HepG2 (cell line): ENCODE results near the gene ZXDC. TPM values are rescaled to one million over a fixed set of nuclear protein-coding genes. Genes with fewer than 3 reads are reported as not detected.

ENCODE experiments used
- ATF1 ChIP-seq: IDR thresholded peaks from 2 replicates; pipeline ENCODE4 v1.6.1; 2016; ENCODE audit warnings: mild to moderate bottlenecking, control low read depth
- ERF ChIP-seq: IDR thresholded peaks from 2 replicates; pipeline ENCODE4 v1.6.1; 2018; ENCODE audit warnings: missing biosample characterization, missing genetic modification reagents
- FOSL2 ChIP-seq: sonication (generic); formaldehyde crosslinking; IDR thresholded peaks from 2 replicates; pipeline ENCODE4 v1.4.0; 2020; ENCODE audit warnings: missing genetic modification reagents
- GZF1 ChIP-seq: sonication (generic); formaldehyde crosslinking; IDR thresholded peaks from 2 replicates; pipeline ENCODE4 v1.5.1; 2020; ENCODE audit warnings: mild to moderate bottlenecking, missing genetic modification reagents
- HES4 ChIP-seq: sonication (generic); formaldehyde crosslinking; IDR thresholded peaks from 2 replicates; pipeline ENCODE4 v1.9.0; 2021; ENCODE audit warnings: mild to moderate bottlenecking, missing genetic modification reagents, borderline replicate concordance
- HIVEP1 ChIP-seq: sonication (generic); formaldehyde crosslinking; IDR thresholded peaks from 2 replicates; pipeline ENCODE4 v1.4.0; 2020; ENCODE audit warnings: mild to moderate bottlenecking, missing genetic modification reagents
- NCOA1 ChIP-seq: sonication (generic); formaldehyde crosslinking; IDR thresholded peaks from 2 replicates; pipeline ENCODE4 v1.9.0; 2021; ENCODE audit warnings: missing genetic modification reagents
- PCBP2 ChIP-seq: fragments of 200-400 bp; formaldehyde crosslinking; optimal IDR thresholded peaks from 2 replicates; pipeline ENCODE3; 2018; ENCODE audit warnings: low read length, low read depth; ENCODE audit not compliant: poor library complexity, severe bottlenecking
- PTBP1 ChIP-seq: fragments of 200-400 bp; formaldehyde crosslinking; IDR thresholded peaks from 2 replicates; pipeline ENCODE4 v1.6.1; 2018; ENCODE audit warnings: low read length, low read depth; ENCODE audit not compliant: poor library complexity, severe bottlenecking
- SALL1 ChIP-seq: sonication (generic); formaldehyde crosslinking; IDR thresholded peaks from 2 replicates; pipeline ENCODE4 v1.8.0; 2022; ENCODE audit warnings: mild to moderate bottlenecking, missing genetic modification reagents
- SMAD1 ChIP-seq: sonication (generic); formaldehyde crosslinking; IDR thresholded peaks from 2 replicates; pipeline ENCODE4 v1.4.0; 2020; ENCODE audit warnings: missing genetic modification reagents, low read depth, mild to moderate bottlenecking, borderline replicate concordance
- SP4 ChIP-seq: sonication (generic); formaldehyde crosslinking; IDR thresholded peaks from 2 replicates; pipeline ENCODE4 v1.8.1; 2023; ENCODE audit warnings: mild to moderate bottlenecking, missing genetic modification reagents
- TBX2 ChIP-seq: sonication (generic); formaldehyde crosslinking; IDR thresholded peaks from 2 replicates; pipeline ENCODE4 v1.5.0; 2020; ENCODE audit warnings: missing genetic modification reagents, mild to moderate bottlenecking, borderline replicate concordance
- TOPORS ChIP-seq: sonication (generic); formaldehyde crosslinking; IDR thresholded peaks from 2 replicates; pipeline ENCODE4 v1.8.0; 2023; ENCODE audit warnings: mild to moderate bottlenecking, missing genetic modification reagents
- ZBTB38 ChIP-seq: sonication (generic); formaldehyde crosslinking; IDR thresholded peaks from 2 replicates; pipeline ENCODE4 v1.5.1; 2020; ENCODE audit warnings: mild to moderate bottlenecking, missing genetic modification reagents
- ZBTB7B ChIP-seq: sonication (generic); formaldehyde crosslinking; IDR thresholded peaks from 2 replicates; pipeline ENCODE4 v1.4.0; 2020; ENCODE audit warnings: missing genetic modification reagents
- ZFAT ChIP-seq: sonication (generic); formaldehyde crosslinking; conservative IDR thresholded peaks from 2 replicates; pipeline ENCODE4 v1.8.1; 2023; ENCODE audit warnings: missing genetic modification reagents, inconsistent platforms
- ZNF10 ChIP-seq: sonication (generic); formaldehyde crosslinking; IDR thresholded peaks from 2 replicates; pipeline ENCODE4 v1.4.0; 2020; ENCODE audit warnings: mild to moderate bottlenecking, low read depth, missing genetic modification reagents, borderline replicate concordance
- ZNF143 ChIP-seq: sonication (generic); formaldehyde crosslinking; IDR thresholded peaks from 2 replicates; pipeline ENCODE4 v1.4.0; 2020; ENCODE audit warnings: missing genetic modification reagents
- ZNF275 ChIP-seq: sonication (generic); formaldehyde crosslinking; IDR thresholded peaks from 2 replicates; pipeline ENCODE4 v1.8.0; 2022; ENCODE audit warnings: missing genetic modification reagents, mild to moderate bottlenecking, inconsistent platforms, borderline replicate concordance
- ZNF614 ChIP-seq: IDR thresholded peaks from 2 replicates; pipeline ENCODE4 v1.6.1; 2018; ENCODE audit warnings: missing biosample characterization, missing genetic modification reagents, inconsistent platforms, borderline replicate concordance
- ZNF75D ChIP-seq: sonication (generic); formaldehyde crosslinking; IDR thresholded peaks from 2 replicates; pipeline ENCODE4 v1.8.1; 2023; ENCODE audit warnings: missing genetic modification reagents, mild to moderate bottlenecking, borderline replicate concordance
- polyA plus RNA-seq, 8 experiments: library from polyadenylated mRNA; depleted of rRNA in 3 of 8; stranded (reverse) in 7 of 8; unstranded in 1 of 8; fragments of >200 nt; fragmentation: Illumina TruSeq in 4 of 8; extraction: Trizol in 4 of 8; gene quantifications; 2 replicates each; pipeline versions ENCODE4 v1.2.1 to v1.2.3, GENCODE V29; 2011 to 2016; ENCODE audit warnings: low read depth in 4 of 8, missing spikeins in 1 of 8, mixed read lengths in 1 of 8; ENCODE audit not compliant: insufficient read depth in 1 of 8
- total RNA-seq, 5 experiments: library from RNA; depleted of rRNA; stranded (reverse); fragments of >200 nt; fragmentation: Illumina TruSeq; extraction: Trizol; gene quantifications; 2 replicates each; pipeline ENCODE4 v1.2.3, GENCODE V29; 2016; ENCODE audit warnings: low read depth in 1 of 5
- TF ChIP-seq, protein P1 (sequence below): sonication (generic); formaldehyde crosslinking; IDR thresholded peaks from 2 replicates; pipeline ENCODE4 v1.8.0; 2022; ENCODE audit warnings: mild to moderate bottlenecking, missing genetic modification reagents
- TF ChIP-seq, protein P2 (sequence below), 2 experiments: sonication (generic) in 1 of 2; formaldehyde crosslinking in 1 of 2; IDR thresholded peaks; 2 replicates each; pipeline versions ENCODE4 v1.5.1 to v1.6.1; 2011 to 2020; ENCODE audit warnings: borderline replicate concordance in 1 of 2, low read depth in 1 of 2, low read length in 1 of 2, mild to moderate bottlenecking in 1 of 2, missing genetic modification reagents in 1 of 2, moderate library complexity in 1 of 2
- TF ChIP-seq, protein P3 (sequence below): IDR thresholded peaks from 2 replicates; pipeline ENCODE4 v1.6.1; 2016; ENCODE audit warnings: missing genetic modification reagents, missing compliant biosample characterization

Gene ZXDC
- total and polyA plus RNA-seq, 2 of the 13 experiments (the other 11 are each of a cell fraction or from before 2014, with no cell fraction given): 17.6 to 21.2 TPM

GRCh38 chr3:126517291-126517951 lies 41.7 kb upstream of the ZXDC start, which contains the start of gene UROC1 (continued):
- TF ChIP-seq ATF1 (CRISPR knock-in tag) (no peak), TBX2 (peak; percentile 97), ZNF614 (CRISPR knock-in tag) (no peak), SP4 (0 out of 2 replicates have a peak, but pooled peaks have one; percentile 10), PCBP2 (no peak), ZNF275 (no peak), PTBP1 (no peak), TOPORS (CRISPR knock-in tag) (0 out of 2 replicates have a peak, but pooled peaks have one; percentile 42), ZBTB38 (CRISPR knock-in tag) (no peak), ZNF75D (no peak), SMAD1 (CRISPR knock-in tag) (no peak; the same call in 1 of the 2 replicates), FOSL2 (CRISPR knock-in tag) (no peak), HES4 (CRISPR knock-in tag) (no peak), ERF (CRISPR knock-in tag) (no peak), SALL1 (peak; percentile 50; the same call in 1 of the 2 replicates), NCOA1 (CRISPR knock-in tag) (no peak), ZBTB7B (CRISPR knock-in tag) (peak; percentile 99), ZNF143 (CRISPR knock-in tag) (no peak), GZF1 (no peak), ZNF10 (no peak), ZFAT (CRISPR knock-in tag) (no peak), HIVEP1 (no peak; the same call in 1 of the 2 replicates)
- TF ChIP-seq, protein P1, sequence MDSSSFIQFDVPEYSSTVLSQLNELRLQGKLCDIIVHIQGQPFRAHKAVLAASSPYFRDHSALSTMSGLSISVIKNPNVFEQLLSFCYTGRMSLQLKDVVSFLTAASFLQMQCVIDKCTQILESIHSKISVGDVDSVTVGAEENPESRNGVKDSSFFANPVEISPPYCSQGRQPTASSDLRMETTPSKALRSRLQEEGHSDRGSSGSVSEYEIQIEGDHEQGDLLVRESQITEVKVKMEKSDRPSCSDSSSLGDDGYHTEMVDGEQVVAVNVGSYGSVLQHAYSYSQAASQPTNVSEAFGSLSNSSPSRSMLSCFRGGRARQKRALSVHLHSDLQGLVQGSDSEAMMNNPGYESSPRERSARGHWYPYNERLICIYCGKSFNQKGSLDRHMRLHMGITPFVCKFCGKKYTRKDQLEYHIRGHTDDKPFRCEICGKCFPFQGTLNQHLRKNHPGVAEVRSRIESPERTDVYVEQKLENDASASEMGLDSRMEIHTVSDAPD (CRISPR knock-in tag): no peak
- TF ChIP-seq, protein P2, sequence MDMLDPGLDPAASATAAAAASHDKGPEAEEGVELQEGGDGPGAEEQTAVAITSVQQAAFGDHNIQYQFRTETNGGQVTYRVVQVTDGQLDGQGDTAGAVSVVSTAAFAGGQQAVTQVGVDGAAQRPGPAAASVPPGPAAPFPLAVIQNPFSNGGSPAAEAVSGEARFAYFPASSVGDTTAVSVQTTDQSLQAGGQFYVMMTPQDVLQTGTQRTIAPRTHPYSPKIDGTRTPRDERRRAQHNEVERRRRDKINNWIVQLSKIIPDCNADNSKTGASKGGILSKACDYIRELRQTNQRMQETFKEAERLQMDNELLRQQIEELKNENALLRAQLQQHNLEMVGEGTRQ (IDR thresholded peaks at IDR 0.05; ENCODE audit: low read depth, low read length): no peak
- TF ChIP-seq, protein P2 (CRISPR knock-in tag; IDR thresholded peaks at IDR 0.05; ENCODE audit: borderline replicate concordance): 0 out of 2 replicates have a peak, but pooled peaks have one; percentile 48
- TF ChIP-seq, protein P3, sequence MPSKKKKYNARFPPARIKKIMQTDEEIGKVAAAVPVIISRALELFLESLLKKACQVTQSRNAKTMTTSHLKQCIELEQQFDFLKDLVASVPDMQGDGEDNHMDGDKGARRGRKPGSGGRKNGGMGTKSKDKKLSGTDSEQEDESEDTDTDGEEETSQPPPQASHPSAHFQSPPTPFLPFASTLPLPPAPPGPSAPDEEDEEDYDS: peak; percentile 41; the same call in 1 of the 2 replicates
